GM19468 (cell line): ENCODE results near the gene CTXN1.

ENCODE experiments used
- ATAC-seq: cut with Tn5 transposase; IDR thresholded peaks from one replicate; pipeline ENCODE4 v1.9.1; 2021; ENCODE audit warnings: mild to moderate bottlenecking, moderate library complexity, moderate number of reproducible peaks; ENCODE audit not compliant: unreplicated experiment; ENCODE audit errors: extremely low read depth

The CTXN1 gene

GRCh38 chr19:7883105-7883504 is 42.8 kb downstream of the CTXN1 start:
- no peak for ATAC-seq

- no peak for ATAC-seq
Observed at GRCh38 chr19:7881910-7882309, 44.0 kb downstream of the CTXN1 start.

GRCh38 chr19:7879836-7880235 is 46.1 kb downstream of the CTXN1 start:
- no peak for ATAC-seq

- no peak for ATAC-seq
Observed at GRCh38 chr19:7879111-7879807, 46.7 kb downstream of the CTXN1 start.

- ATAC-seq, result no peak
Observed at GRCh38 chr19:7877249-7877836, 48.6 kb downstream of the CTXN1 start.

DNA sequence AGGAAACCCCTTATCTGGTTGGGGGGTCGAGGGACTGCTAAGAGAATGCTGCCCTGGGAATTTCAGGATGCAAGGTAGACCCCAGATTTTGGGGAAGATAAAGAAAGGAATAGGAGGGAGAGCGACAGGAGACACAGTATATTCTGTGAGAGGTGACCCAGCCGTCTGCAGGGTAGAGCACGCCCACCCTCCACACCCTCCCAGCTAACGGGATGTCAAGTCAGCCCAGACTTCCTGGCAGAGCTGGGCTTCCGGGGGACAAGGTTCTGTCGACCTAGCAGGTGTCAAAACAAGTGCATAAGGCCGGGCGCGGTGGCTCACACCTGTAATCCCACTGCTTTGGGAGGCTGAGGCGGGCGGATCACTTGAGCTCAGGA is 51.0 kb downstream of the CTXN1 start:
- no peak for ATAC-seq
